HG03521 (cell line): ENCODE measurements around the gene TMEM259.

Experiments
- ATAC-seq: cut with Tn5 transposase; IDR thresholded peaks from one replicate; pipeline ENCODE4 v1.9.1; 2021; ENCODE audit warnings: mild to moderate bottlenecking, moderate library complexity; ENCODE audit not compliant: unreplicated experiment

Gene TMEM259

GRCh38 chr19:1017906-1018305 is 3.0 kb downstream of the TMEM259 start:
- ATAC-seq, result no peak

GRCh38 chr19:1017115-1017905 is 3.6 kb downstream of the TMEM259 start:
- no peak for ATAC-seq

- ATAC-seq, result no peak
Observed at GRCh38 chr19:1016647-1017114, 4.2 kb downstream of the TMEM259 start.

GRCh38 chr19:1015782-1016646 is 4.9 kb downstream of the TMEM259 start:
- ATAC-seq, result no peak

- ATAC-seq, result no peak
Observed at GRCh38 chr19:1015061-1015781, 5.7 kb downstream of the TMEM259 start.

- no peak for ATAC-seq
Observed at GRCh38 chr19:1014161-1015060, 6.5 kb downstream of the TMEM259 start.

GRCh38 chr19:1013218-1013617 is 7.7 kb downstream of the TMEM259 start:
- no peak for ATAC-seq

- no peak for ATAC-seq
Observed at GRCh38 chr19:1012334-1012733, 8.6 kb downstream of the TMEM259 start.

- ATAC-seq, result no peak
Observed at GRCh38 chr19:1011831-1012333, 9.0 kb downstream of the TMEM259 start.

GRCh38 chr19:1010586-1011510 is 10.1 kb downstream of the TMEM259 start:
- ATAC-seq, result no peak

- ATAC-seq, result no peak
Observed at GRCh38 chr19:1009981-1010538, 10.9 kb downstream of the TMEM259 start.

- no peak for ATAC-seq
Observed at GRCh38 chr19:1009041-1009980, 11.6 kb downstream of the TMEM259 start.

GRCh38 chr19:1008268-1009040 is 12.5 kb downstream of the TMEM259 start:
- ATAC-seq, result no peak

- ATAC-seq, result no peak
Observed at GRCh38 chr19:1007399-1008251, 13.3 kb downstream of the TMEM259 start.

GRCh38 chr19:1006711-1007398 is 14.1 kb downstream of the TMEM259 start:
- no peak for ATAC-seq
